Measurements from ENCODE around the gene ZBTB21.

The ZBTB21 gene

DNA sequence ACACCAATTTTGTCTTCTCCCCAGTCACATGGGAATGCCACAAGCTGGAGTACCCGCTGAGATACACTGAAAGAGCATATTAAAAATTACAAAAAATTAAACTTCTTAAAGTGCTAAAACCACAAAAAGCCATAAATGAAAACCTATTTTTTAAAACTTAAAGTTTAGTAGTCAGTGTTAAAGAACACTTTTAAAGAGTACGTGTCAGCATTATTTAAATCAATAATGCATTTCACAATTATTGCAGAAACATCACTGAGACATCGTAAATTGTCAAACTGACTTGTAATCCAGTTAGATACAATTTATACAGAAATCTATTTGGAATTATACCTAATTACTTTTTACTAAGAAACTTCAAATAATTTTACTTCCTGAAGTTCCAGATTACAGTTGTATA lies 22.9 kb downstream of the ZBTB21 start:
- DNase-seq, result no peak

DNA sequence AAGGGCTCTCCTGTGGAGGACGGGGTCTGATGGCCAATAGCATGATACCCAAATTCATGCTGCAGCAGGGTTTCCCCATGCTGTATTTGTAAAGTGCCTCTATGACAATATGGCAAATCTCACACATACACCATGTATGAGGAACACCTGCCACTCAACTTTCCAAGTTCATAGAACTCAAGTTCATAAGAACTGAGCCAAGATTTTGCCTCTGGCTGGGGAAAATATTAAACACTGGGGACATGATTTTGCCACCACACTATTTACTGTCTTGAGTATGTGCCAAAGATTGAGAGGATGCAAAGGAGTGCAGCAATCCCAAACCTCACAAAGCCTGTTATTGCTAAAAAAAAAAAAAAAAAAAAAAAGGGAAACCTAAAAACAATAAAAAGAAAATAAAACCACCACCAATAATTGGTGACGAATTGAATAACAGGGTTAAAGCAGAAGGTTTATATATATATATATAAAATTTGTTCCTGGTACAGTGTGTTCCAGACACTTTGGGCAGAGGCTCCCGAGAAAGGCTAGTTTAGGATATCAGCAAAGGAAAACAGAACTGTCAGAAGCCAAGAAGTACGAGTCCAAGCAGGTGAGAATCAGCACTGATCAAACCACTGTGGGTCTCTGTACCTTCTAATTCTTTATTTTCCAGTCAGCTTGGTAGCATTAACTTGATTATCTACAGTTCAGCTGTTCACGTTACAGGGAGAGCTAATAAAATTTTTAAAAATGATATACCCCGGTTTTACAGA lies 24.3 kb downstream of the ZBTB21 start:
- DNase-seq, result no peak

GRCh38 chr21:41983229-41983628 lies 26.9 kb downstream of the ZBTB21 start:
- DNase-seq, result no peak

DNA sequence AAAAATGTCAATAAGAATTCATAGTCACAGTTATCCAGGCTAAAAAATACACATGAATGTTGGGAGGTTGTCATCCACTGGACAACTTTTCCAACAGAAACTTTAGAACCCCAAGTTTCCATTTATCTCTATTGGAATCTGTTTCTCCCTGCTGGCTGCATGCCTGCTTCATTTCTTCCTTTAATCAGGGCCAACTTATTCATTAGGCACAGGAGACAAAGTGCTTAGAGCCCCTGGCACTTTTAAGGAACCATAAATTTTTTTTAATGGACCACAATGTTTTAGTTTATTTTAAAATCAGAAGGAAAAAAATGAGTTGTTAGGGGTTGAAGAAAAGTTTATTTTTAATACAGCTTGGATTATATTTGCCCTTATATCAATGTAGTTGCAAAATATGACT lies 29.6 kb downstream of the ZBTB21 start:
- DNase-seq, result no peak

DNA sequence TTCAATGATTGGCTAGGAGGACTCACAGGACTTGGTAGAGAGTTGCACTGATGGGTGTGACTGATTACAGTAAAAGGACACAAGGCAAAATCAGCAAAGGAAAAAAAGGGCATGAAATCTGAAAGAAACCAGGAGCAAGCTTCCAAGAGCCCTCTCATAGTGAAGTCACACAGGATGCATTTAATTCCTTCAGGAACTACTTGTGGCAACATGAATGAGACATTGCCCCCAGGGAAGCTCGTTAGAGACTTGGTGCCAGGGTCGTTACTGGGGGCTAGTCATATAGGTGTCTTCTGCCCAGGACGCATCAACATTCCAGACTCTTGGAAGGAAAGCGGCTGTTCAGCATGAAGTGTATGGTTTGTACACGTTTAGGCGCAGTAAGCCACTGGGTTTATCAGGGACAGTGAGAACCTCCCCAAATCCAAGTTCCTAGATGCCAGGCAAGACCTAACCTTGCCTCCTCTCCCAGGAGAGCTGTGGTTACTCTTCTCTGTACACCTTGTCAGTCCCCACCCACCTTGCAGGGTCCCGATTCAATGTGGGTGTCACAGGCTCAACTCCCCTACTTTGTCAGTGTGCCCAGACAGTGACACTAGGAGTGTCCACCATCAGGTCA lies 30.3 kb downstream of the ZBTB21 start:
- no peak for DNase-seq

DNA sequence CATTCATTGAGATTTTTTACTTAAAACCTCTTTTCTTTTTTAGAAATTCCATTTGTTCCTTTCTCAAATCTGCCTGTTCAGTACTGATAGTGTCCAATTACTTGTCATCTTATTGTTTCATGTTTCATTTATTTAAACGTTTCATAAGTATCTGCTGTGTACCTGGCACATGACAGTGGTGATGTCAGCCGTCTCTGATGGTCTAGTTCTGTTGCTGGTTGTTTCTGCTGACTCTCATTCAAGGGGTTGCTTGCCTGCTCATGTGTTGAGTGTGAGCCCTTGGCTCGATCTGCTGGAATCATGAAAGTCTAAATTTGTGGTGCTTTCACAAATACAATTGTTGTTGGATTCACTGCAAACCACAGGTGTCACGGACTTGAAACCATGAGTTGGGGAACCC lies 30.8 kb downstream of the ZBTB21 start:
- DNase-seq, result no peak

- DNase-seq, result no peak
Observed at GRCh38 chr21:41977034-41977950, 32.9 kb downstream of the ZBTB21 start.

DNA sequence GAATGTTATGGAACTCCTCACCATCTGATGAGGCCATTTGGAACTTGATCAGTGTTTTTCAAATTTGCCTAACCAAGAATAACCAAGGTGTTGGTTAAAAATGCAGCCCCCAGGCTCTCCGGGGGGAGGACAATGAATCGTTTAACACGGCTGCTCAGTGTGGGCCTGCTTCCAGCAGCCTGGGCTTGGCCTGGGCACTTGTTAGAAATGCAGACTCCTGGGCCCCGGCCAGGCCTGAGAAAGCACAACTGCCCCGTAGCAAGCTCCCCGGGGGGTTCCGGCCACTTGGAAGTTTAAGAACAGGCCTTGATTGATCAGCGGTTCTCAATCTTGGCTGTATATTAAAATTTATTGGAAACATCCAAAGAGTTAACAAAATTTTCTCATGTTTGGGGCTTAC lies 33.5 kb downstream of the ZBTB21 start:
- no peak for DNase-seq

DNA sequence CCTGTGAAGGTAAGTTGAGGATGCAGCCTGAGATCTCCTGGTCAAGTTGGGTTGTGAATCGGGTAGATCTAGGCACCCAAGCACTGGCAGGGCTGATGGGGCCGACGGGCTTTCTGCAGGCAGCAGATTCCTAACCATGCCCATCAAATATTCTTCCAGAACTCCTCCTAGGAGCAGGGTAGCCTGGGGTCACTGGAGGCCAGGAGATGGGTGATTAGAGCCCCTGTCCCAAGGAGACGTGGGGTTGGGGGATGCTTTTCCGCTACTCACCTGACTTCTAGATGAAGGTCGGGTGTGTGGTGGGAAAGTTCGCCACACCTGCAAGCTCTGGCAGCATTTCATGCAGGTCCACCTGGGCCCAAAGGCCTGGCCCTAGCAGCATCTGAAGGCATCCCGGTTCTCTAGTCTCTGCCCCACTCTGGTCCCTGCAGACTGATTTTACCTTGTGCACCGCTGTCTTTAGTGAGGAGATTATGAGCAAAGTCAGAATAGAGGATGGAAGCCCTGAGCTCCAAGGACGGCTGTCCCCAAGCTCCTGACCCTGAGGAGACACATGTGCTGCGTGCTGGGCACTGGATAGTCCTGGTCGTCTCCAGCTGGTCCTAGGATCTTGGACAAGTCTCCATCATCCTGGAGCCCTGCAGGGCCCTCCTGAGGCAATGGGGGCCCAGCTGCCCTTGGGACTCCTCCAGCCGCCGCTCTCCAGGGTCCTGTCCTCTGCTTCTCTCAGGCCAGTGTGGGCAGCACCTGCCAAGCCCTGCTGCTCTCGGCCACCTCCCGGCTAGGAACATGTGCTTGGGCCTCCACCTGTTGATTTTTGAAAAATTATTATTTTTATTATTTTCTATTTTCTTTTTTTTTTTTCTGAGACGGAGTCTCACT lies 34.5 kb downstream of the ZBTB21 start:
- no peak for DNase-seq

DNA sequence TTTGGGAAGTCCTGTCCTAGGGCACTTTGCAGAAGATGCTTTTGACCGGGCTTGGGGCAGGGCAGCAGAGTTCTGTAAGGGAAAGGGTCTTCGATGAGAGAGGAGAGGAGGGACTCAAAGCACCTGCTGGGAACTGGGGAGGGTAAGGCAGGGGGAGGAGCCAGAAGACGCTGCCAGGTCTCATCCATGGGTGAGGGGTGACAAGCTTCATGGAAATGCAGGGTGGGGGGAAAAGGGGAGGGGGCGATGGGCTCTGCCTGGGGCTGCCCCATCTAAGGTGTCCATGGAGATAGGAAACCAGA lies 35.5 kb downstream of the ZBTB21 start:
- no peak for DNase-seq

DNA sequence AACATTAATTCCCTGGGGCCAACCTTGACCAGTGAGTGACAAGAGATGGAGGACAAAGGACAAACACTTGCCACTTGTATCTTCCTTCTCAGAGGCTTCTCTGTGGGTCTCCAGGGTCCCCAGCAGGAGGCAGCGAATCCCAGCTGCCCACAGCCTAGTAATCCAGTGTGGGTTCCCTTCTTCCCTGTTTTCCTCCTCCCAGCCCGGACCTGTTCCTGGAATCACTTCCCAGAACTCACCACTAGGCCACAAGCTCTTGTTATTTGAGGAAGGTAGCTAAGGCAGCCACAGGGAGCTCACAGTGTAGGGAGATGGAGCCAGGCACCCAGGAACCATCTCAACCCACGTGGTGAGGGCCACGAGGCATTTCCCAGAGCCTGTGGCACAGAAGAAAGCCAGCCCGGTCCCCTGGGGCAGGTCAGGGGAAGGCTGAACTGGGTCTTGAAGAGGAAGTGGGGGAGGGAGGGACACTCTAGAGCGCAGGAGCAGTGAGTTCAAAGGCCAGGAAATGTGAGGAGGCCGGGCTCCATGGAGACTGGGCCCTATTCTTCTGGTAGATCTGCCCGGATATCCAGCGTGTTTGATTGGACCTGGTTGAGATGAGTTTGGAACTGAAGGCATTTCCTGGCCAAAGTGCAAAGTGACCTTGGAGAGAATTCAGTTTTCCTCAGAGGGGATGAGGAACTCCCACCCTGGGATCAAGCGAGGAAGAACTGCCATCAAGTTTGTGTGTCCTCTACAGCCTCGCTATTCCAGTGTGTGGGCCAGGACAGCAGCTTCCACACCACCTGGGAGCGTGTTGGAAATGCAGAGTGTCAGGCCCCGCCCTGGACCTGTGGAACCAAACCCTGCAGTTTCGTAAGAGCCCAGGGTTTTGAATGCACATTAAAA lies 36.1 kb downstream of the ZBTB21 start:
- DNase-seq, result no peak

- DNase-seq, result no peak
Observed at GRCh38 chr21:41973427-41973831, 36.7 kb downstream of the ZBTB21 start.

- no peak for DNase-seq
Observed at GRCh38 chr21:41972511-41973205, 37.5 kb downstream of the ZBTB21 start.

DNA sequence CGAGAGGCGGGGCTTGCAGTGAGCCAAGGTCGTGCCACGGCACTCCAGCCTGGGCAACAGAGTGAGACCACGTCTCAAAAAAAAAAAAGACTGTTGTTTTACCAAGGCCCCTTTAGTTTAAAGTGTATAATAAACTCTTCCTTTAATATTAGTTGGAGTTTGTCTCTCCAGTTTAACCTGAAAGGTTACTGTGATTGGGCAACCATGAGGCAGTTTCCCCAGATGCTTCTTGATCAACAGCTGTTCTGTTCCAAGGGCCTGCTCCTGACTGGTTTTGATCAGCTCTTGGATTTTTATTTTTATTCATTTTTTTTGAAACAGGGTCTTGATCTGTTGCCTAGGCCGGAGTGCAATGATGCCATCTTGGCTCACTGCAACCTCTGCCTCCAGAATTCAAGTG lies 38.3 kb downstream of the ZBTB21 start:
- no peak for DNase-seq

- no peak for DNase-seq
Observed at GRCh38 chr21:41970751-41971653, 39.2 kb downstream of the ZBTB21 start.

- no peak for DNase-seq
Observed at GRCh38 chr21:41970106-41970391, 40.1 kb downstream of the ZBTB21 start.

- DNase-seq, result no peak
Observed at GRCh38 chr21:41967708-41968107, 42.5 kb downstream of the ZBTB21 start.

DNA sequence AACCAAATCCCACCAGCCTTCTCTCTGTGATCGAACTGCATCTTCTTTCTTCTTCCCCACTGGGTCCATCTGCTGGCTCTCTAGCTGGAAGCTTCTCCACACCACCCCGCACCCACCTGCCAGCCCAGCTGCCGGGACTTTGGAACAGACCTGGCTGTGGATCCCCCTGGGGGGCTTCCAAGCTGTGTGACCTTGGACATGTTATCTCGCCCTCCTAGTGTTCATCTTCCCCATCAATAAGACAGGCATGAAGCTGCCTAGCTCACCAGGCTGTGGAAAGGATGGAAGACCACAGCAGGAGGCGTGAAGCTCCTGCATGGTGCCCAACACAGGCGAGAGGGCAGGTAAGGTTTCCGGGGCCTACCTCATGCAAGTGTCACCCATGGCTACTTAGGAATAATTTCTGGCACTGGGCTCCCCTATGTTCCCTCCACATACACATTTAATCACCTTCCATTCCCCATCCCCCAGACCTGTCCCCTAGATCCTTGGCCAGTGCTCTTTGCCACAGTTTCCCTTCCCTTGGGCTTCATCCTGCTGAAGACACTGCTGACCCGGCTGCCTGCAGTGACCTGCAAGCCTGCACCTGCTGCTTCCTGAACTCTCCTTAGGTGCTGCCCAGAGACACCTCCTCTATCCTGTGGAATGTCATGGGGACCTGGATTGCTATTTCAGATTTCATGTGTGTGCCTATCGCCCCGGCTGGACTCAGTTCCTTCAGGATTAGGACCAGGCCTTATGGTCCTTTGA lies 43.1 kb downstream of the ZBTB21 start:
- DNase-seq, result no peak

DNA sequence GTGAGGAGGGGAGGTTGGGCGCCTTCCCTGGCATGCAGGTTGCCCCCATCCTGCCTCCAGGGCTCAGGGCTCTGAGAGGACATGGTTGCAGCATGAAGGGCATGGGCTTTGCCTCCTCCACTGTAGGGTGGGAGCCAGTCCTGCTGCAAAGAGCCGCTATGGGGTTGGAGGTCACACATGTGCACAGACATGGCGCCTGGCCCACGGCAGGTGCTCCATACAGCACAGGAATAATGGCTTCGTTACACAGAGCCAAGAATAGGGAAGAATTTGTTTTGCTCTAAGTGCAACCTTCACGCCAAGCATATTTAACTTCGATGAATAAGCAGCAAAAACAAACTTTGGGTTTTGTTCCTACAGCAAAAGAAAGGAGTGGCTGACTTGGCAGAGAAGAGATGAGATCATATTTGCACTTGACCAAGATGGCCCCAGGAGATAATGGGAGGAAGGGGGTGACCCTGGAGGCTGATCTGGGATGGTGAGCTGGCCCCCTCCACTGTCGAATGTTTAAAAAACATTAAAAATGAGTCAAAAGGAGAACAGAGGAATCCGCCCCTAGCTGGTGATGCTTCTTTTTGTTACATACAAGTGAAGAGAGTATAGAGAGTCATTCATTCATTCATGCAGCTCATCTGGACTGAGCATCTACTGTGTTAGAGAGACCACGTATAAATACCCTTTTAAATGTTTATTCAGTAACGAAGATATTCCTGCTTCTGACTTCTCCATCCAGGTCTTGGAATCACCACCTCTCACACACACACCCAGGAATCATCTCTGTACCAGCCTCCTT lies 43.9 kb downstream of the ZBTB21 start:
- DNase-seq, result no peak

All from CD4-positive, alpha-beta T cell treated with Interferon alpha-2 for 1 hour (primary cell).